Stimulated activated CD4-positive, alpha-beta T cell treated with anti-CD3 and anti-CD28 coated beads, Interleukin-2, amount 100 ng/mL, for 4 hours (primary cell): ENCODE measurements around the gene DMKN.

Experiments used
- DNase-seq: peaks from one replicate; pipeline ENCODE4 v3.0.0-alpha.2; 2020; ENCODE audit warnings: low read depth

The DMKN gene

GRCh38 chr19:35524181-35524837, 10.9 kb upstream of the DMKN start:
- no peak for DNase-seq

GRCh38 chr19:35522745-35523327, 9.4 kb upstream of the DMKN start:
- no peak for DNase-seq

GRCh38 chr19:35521124-35521743, 7.8 kb upstream of the DMKN start:
- no peak for DNase-seq

- DNase-seq: no peak
Observed at GRCh38 chr19:35519291-35519690, 5.8 kb upstream of the DMKN start.

- no peak for DNase-seq
Observed at GRCh38 chr19:35518313-35518712, 4.9 kb upstream of the DMKN start.

- DNase-seq: no peak
Observed at GRCh38 chr19:35517342-35517741, 3.9 kb upstream of the DMKN start.

- DNase-seq: no peak
Observed at GRCh38 chr19:35516310-35516709, 2.9 kb upstream of the DMKN start.

GRCh38 chr19:35514282-35514809, 897 bp upstream of the DMKN start:
- DNase-seq: no peak

- no peak for DNase-seq
Observed at GRCh38 chr19:35512831-35513627, 420 bp downstream of the DMKN start.

- no peak for DNase-seq
Observed at GRCh38 chr19:35511337-35511736, 2.1 kb downstream of the DMKN start.

GRCh38 chr19:35510626-35510964, 2.9 kb downstream of the DMKN start:
- DNase-seq: no peak

GRCh38 chr19:35509861-35510625, 3.4 kb downstream of the DMKN start:
- DNase-seq: peak; percentile 52

GRCh38 chr19:35509018-35509652, 4.3 kb downstream of the DMKN start:
- DNase-seq: peak; percentile 19

GRCh38 chr19:35508129-35508528, 5.3 kb downstream of the DMKN start:
- DNase-seq: no peak

- no peak for DNase-seq
Observed at GRCh38 chr19:35507561-35507960, 5.9 kb downstream of the DMKN start.

GRCh38 chr19:35506011-35506410, 7.4 kb downstream of the DMKN start:
- DNase-seq: no peak

GRCh38 chr19:35502751-35503150, 10.7 kb downstream of the DMKN start:
- no peak for DNase-seq

GRCh38 chr19:35501684-35502083, 11.8 kb downstream of the DMKN start:
- DNase-seq: no peak

GRCh38 chr19:35500611-35501010, 12.8 kb downstream of the DMKN start:
- DNase-seq: no peak

GRCh38 chr19:35498984-35499527, 14.4 kb downstream of the DMKN start:
- no peak for DNase-seq

GRCh38 chr19:35498220-35498619, 15.2 kb downstream of the DMKN start:
- DNase-seq: no peak
